GM23338 (cell line): ENCODE data around the gene MYOM3. TPM values are rescaled to one million over a fixed set of nuclear protein-coding genes. Genes with fewer than 3 reads are reported as not detected.

Source experiments
- ATAC-seq: fragments of 200-7000 bp; cut with Tn5 transposase; 3 replicates; pipeline ENCODE4 v1.9.1; 2020
- DNase-seq: peaks from one replicate; pipeline ENCODE4 v3.0.0-alpha.2; 2015; ENCODE audit warnings: low spot score
- H2AFZ ChIP-seq: fragments of 200-600 bp; sonication (generic); 2 replicates; pipeline ENCODE4 v1.8.0; 2016; ENCODE audit warnings: antibody characterized with exemption, mild to moderate bottlenecking, moderate library complexity
- H3F3A ChIP-seq: fragments of 200-600 bp; sonication (generic); replicated peaks from 2 replicates; pipeline ENCODE4 v1.8.0; 2017; ENCODE audit warnings: antibody characterized with exemption, mixed run types, low read depth
- H3K27ac ChIP-seq: fragments of 200-600 bp; sonication (generic); 2 replicates; pipeline ENCODE4 v1.6.1; 2016; ENCODE audit warnings: low read depth
- H3K27me3 ChIP-seq: fragments of 200-600 bp; sonication (generic); 2 replicates; pipeline ENCODE4 v1.8.0; 2016; ENCODE audit warnings: mild to moderate bottlenecking, mixed run types, moderate library complexity; ENCODE audit not compliant: insufficient read depth
- H3K36me3 ChIP-seq: fragments of 200-600 bp; sonication (generic); 2 replicates; pipeline ENCODE4 v1.8.0; 2016; ENCODE audit warnings: mild to moderate bottlenecking; ENCODE audit not compliant: insufficient read depth
- H3K4me1 ChIP-seq: fragments of 200-600 bp; sonication (generic); 2 replicates; pipeline ENCODE4 v1.8.0; 2016; ENCODE audit warnings: mild to moderate bottlenecking, moderate library complexity; ENCODE audit not compliant: insufficient read depth
- H3K4me2 ChIP-seq: fragments of 200-600 bp; sonication (generic); 2 replicates; pipeline ENCODE4 v1.7.1; 2017; ENCODE audit warnings: mixed run types
- H3K4me3 ChIP-seq: fragments of 200-600 bp; sonication (generic); 2 replicates; pipeline ENCODE4 v1.6.1; 2016; ENCODE audit warnings: mixed run types
- H3K79me2 ChIP-seq: fragments of 200-600 bp; sonication (generic); replicated peaks from 2 replicates; pipeline ENCODE4 v1.8.0; 2017; ENCODE audit warnings: mild to moderate bottlenecking; ENCODE audit not compliant: insufficient read depth
- H3K9me2 ChIP-seq: fragments of 200-600 bp; sonication (generic); 2 replicates; pipeline ENCODE4 v1.8.0; 2017; ENCODE audit not compliant: insufficient read depth
- H4K20me1 ChIP-seq: fragments of 200-600 bp; sonication (generic); replicated peaks from 2 replicates; pipeline ENCODE4 v1.8.0; 2017; ENCODE audit warnings: mild to moderate bottlenecking; ENCODE audit not compliant: insufficient read depth
- H3K27ac Mint-ChIP-seq: 2 replicates; pipeline ENCODE4 v1.8.0; 2020; ENCODE audit warnings: inconsistent platforms, mild to moderate bottlenecking, moderate library complexity, mixed read lengths
- H3K27me3 Mint-ChIP-seq: 3 replicates; pipeline ENCODE4 v1.8.0; 2022; ENCODE audit warnings: low read depth, mild to moderate bottlenecking, moderate library complexity, mixed read lengths, inconsistent platforms; ENCODE audit not compliant: insufficient read depth, poor library complexity
- H3K36me3 Mint-ChIP-seq: 3 replicates; pipeline ENCODE4 v1.8.0; 2021; ENCODE audit warnings: low read depth, mild to moderate bottlenecking, inconsistent platforms, moderate library complexity, mixed read lengths
- H3K4me1 Mint-ChIP-seq: 3 replicates; pipeline ENCODE4 v1.8.0; 2020; ENCODE audit warnings: mild to moderate bottlenecking, inconsistent platforms, mixed read lengths
- H3K4me3 Mint-ChIP-seq: 3 replicates; pipeline ENCODE4 v1.8.0; 2021; ENCODE audit warnings: moderate library complexity, mild to moderate bottlenecking, inconsistent platforms, mixed read lengths
- H3K9me3 Mint-ChIP-seq: 3 replicates; pipeline ENCODE4 v1.8.0; 2020; ENCODE audit warnings: moderate library complexity, mild to moderate bottlenecking, inconsistent platforms, mixed read lengths
- EZH2 ChIP-seq: fragments of 200-600 bp; sonication (generic); IDR thresholded peaks from one replicate; pipeline ENCODE4 v1.8.0; 2017; ENCODE audit warnings: antibody characterized with exemption, mild to moderate bottlenecking, low read depth; ENCODE audit not compliant: unreplicated experiment
- POLR2AphosphoS5 ChIP-seq: IDR thresholded peaks from 2 replicates; pipeline ENCODE4 v1.6.1; 2016; ENCODE audit warnings: antibody characterized with exemption, low read depth
- STAT1 ChIP-seq: IDR thresholded peaks from one replicate; pipeline ENCODE4 v1.6.1; 2016; ENCODE audit warnings: antibody characterized with exemption; ENCODE audit not compliant: unreplicated experiment
- polyA plus RNA-seq: library from polyadenylated mRNA; unstranded; fragments of >200 nt; fragmentation: Nextera tagmentation; extraction: Ambion mirVana; gene quantifications from 2 replicates; pipeline ENCODE4 v1.2.1, GENCODE V29; 2016
- total RNA-seq: library from RNA; depleted of rRNA; stranded (reverse); fragments of >200 nt; shearing (Covaris generic); gene quantifications from 2 replicates; pipeline ENCODE4 v1.2.3, GENCODE V29; 2014
- TF ChIP-seq, protein P1 (sequence below): fragments of 250-450 bp; sonication (Bioruptor Pico); IDR thresholded peaks from 2 replicates; pipeline ENCODE4 v1.5.0; 2020; ENCODE audit warnings: mild to moderate bottlenecking, moderate library complexity

The MYOM3 gene
- total and polyA plus RNA-seq, 2 experiments from 2014 or later = not detected

DNA sequence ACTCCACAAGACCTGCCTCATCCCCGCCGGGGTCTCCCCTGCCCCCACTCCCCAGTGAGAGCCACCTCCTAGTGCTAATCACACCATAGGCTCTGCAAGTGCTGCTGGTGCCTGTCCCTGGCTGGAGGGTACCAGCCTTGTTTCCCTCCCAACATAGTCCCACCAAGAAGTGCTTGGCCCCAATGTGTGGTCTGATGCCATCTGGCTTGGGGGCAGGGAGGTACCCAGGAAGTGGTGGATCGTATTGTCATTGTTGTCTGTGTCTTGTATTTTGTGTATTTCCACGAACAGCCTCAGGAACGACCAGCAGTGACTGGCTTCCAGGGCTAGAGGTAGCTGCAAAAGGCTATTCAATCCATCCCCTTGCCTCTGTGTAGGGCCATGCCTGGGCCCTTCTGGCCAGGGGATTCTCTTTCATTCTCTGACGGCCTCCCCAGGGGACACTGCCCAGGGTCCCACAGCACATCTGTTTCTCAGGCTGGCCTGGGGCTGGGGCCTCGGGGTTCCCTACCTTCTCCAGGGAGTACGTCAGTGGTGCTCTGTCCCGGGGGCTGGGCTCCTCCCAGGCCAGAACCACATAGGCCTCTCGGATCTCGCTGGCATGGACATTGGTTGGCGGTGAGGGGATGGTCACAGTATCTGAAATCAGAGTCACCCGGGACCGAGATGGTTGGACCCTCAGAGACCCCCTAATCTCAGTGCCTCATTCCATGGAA is 22.8 kb downstream of the MYOM3 start (continued):
- TF ChIP-seq, protein P1, sequence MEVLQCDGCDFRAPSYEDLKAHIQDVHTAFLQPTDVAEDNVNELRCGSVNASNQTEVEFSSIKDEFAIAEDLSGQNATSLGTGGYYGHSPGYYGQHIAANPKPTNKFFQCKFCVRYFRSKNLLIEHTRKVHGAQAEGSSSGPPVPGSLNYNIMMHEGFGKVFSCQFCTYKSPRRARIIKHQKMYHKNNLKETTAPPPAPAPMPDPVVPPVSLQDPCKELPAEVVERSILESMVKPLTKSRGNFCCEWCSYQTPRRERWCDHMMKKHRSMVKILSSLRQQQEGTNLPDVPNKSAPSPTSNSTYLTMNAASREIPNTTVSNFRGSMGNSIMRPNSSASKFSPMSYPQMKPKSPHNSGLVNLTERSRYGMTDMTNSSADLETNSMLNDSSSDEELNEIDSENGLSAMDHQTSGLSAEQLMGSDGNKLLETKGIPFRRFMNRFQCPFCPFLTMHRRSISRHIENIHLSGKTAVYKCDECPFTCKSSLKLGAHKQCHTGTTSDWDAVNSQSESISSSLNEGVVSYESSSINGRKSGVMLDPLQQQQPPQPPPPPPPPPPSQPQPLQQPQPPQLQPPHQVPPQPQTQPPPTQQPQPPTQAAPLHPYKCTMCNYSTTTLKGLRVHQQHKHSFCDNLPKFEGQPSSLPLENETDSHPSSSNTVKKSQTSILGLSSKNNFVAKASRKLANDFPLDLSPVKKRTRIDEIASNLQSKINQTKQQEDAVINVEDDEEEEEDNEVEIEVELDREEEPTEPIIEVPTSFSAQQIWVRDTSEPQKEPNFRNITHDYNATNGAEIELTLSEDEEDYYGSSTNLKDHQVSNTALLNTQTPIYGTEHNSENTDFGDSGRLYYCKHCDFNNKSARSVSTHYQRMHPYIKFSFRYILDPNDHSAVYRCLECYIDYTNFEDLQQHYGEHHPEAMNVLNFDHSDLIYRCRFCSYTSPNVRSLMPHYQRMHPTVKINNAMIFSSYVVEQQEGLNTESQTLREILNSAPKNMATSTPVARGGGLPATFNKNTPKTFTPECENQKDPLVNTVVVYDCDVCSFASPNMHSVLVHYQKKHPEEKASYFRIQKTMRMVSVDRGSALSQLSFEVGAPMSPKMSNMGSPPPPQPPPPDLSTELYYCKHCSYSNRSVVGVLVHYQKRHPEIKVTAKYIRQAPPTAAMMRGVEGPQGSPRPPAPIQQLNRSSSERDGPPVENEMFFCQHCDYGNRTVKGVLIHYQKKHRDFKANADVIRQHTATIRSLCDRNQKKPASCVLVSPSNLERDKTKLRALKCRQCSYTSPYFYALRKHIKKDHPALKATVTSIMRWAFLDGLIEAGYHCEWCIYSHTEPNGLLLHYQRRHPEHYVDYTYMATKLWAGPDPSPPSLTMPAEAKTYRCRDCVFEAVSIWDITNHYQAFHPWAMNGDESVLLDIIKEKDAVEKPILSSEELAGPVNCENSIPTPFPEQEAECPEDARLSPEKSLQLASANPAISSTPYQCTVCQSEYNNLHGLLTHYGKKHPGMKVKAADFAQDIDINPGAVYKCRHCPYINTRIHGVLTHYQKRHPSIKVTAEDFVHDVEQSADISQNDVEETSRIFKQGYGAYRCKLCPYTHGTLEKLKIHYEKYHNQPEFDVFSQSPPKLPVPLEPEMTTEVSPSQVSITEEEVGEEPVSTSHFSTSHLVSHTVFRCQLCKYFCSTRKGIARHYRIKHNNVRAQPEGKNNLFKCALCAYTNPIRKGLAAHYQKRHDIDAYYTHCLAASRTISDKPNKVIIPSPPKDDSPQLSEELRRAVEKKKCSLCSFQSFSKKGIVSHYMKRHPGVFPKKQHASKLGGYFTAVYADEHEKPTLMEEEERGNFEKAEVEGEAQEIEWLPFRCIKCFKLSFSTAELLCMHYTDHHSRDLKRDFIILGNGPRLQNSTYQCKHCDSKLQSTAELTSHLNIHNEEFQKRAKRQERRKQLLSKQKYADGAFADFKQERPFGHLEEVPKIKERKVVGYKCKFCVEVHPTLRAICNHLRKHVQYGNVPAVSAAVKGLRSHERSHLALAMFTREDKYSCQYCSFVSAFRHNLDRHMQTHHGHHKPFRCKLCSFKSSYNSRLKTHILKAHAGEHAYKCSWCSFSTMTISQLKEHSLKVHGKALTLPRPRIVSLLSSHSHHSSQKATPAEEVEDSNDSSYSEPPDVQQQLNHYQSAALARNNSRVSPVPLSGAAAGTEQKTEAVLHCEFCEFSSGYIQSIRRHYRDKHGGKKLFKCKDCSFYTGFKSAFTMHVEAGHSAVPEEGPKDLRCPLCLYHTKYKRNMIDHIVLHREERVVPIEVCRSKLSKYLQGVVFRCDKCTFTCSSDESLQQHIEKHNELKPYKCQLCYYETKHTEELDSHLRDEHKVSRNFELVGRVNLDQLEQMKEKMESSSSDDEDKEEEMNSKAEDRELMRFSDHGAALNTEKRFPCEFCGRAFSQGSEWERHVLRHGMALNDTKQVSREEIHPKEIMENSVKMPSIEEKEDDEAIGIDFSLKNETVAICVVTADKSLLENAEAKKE = no peak

DNA sequence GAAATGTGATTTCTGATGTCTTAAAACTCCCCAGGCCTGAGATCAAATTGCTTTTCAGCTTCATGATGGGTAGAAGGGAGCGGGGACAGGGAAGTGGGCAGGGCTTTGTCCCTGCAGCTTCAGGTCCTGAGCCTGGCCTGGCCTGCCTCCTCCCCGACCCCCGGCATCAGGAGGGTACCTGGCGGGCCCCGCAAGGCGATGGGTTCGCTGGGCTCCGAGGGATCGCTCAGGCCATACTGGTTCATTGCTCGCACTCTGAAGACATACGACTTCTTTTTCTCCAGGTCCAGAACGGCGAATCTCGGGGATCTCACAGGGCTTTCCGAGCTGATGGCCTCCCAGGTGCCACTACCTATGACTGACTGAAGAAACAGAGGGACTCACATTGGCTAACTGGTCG is 25.5 kb downstream of the MYOM3 start:
- ATAC-seq (no peak), DNase-seq (no peak)
- H3K4me1 Mint-ChIP-seq = no peaks in the 10 kb centered on the region; the same call in 2 of the 3 replicates
- no peak overlapping the region for H3K4me3 ChIP-seq
- H3K4me3 Mint-ChIP-seq = no peak overlapping the region
- H3K27me3 ChIP-seq = no peaks in the 10 kb centered on the region
- H4K20me1 ChIP-seq = no peaks in the 10 kb centered on the region
- H2AFZ ChIP-seq = no peak overlapping the region
- peaks cover 8% of the 10 kb centered on the region for H3K27me3 Mint-ChIP-seq
- no peaks in the 10 kb centered on the region for H3K79me2 ChIP-seq
- no peaks in the 10 kb centered on the region for H3K4me1 ChIP-seq
- H3K36me3 Mint-ChIP-seq = no peaks in the 10 kb centered on the region
- no peaks in the 10 kb centered on the region for H3K9me3 Mint-ChIP-seq
- no peak for TF ChIP-seq STAT1
- no peak for TF ChIP-seq EZH2
- TF ChIP-seq POLR2AphosphoS5 = no peak
- no peak overlapping the region for H3K27ac Mint-ChIP-seq
- no peak overlapping the region for H3K4me2 ChIP-seq
- no peaks in the 10 kb centered on the region for H3K9me2 ChIP-seq
- H3K27ac ChIP-seq = no peak overlapping the region
- no peaks in the 10 kb centered on the region for H3K36me3 ChIP-seq
- H3F3A ChIP-seq = no peaks in the 10 kb centered on the region
